ENCODE measurements around the gene LTO1. TPM values are rescaled to one million over a fixed set of nuclear protein-coding genes. Genes with fewer than 3 reads are reported as not detected.

LTO1 gene
- polyA plus RNA-seq, 1 of the 3 experiments (the other 2 are of a cell fraction), result 30.8 TPM

DNA sequence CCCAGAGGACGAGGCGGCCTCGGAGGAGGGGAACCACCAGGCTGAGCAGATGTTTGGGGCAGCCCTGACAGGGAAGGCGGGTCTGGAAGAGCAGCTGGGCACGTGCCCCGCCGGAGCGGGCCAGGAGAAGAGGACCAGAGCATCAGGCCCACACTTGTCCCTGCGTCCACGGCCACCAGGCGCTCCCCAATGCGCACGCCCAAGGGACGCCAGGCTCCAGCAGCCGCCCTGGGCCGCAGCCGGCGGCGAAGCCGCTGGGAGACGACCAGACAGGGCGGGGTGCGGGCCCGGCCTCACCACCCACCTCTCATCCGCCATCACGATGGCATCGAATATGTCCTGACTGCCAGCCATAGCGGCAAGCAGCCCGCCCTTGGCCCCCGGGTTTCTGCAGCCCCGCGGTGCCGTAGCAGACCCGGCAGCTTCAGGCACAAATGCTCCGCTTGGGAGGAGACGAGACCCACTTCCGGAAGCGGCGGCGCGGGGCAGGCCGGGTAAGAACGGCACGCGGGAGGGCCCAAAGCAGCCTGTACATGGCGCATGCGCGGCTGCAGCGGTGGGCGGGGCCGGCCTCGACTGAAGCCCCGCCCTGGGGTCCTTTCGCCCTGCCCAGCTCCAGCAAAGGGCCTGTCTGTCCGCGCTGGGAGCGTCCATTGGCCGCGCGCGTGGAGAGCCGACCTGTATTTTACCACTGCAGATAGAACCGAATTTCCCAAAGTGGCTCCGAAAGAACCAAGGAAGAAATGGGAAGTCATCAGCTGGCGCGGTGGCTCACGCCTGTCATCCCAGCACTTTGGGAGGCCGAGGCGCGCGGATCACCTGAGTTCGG, at the start of gene LTO1 (continued):
- TF ChIP-seq FOSL2 (IDR thresholded peaks at IDR 0.05; ENCODE audit: borderline replicate concordance, low read depth), result no peak
- TF ChIP-seq NRF1 (IDR thresholded peaks at IDR 0.05; ENCODE audit: low read depth, low read length), result peak; percentile 89
- TF ChIP-seq, protein P1, sequence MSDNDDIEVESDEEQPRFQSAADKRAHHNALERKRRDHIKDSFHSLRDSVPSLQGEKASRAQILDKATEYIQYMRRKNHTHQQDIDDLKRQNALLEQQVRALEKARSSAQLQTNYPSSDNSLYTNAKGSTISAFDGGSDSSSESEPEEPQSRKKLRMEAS (IDR thresholded peaks at IDR 0.05; ENCODE audit: low read depth), result peak; percentile 58; the same call in 1 of the 2 replicates
- peak; percentile 65 for TF ChIP-seq MXI1 (IDR thresholded peaks at IDR 0.05; ENCODE audit: low read depth, low read length)
- peak; percentile 81 for TF ChIP-seq TAF1 (IDR thresholded peaks at IDR 0.05; ENCODE audit: borderline replicate concordance, low read depth, low read length)
- no peak; the same call in 1 of the 2 replicates for TF ChIP-seq YY1 (IDR thresholded peaks at IDR 0.05; ENCODE audit: low read depth)
- TF ChIP-seq, protein P2, sequence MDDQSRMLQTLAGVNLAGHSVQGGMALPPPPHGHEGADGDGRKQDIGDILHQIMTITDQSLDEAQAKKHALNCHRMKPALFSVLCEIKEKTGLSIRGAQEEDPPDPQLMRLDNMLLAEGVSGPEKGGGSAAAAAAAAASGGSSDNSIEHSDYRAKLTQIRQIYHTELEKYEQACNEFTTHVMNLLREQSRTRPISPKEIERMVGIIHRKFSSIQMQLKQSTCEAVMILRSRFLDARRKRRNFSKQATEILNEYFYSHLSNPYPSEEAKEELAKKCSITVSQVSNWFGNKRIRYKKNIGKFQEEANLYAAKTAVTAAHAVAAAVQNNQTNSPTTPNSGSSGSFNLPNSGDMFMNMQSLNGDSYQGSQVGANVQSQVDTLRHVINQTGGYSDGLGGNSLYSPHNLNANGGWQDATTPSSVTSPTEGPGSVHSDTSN (IDR thresholded peaks at IDR 0.05), result peak; percentile 30
- peak; percentile 20; the same call in 1 of the 2 replicates for TF ChIP-seq RFX5 (IDR thresholded peaks at IDR 0.05; ENCODE audit: low read length)
- 0 out of 2 replicates have a peak, but pooled peaks have one; percentile 4 for TF ChIP-seq TCF12 (IDR thresholded peaks at IDR 0.05)
- TF ChIP-seq TEAD4 (IDR thresholded peaks at IDR 0.05; ENCODE audit: borderline replicate concordance, insufficient read depth), result no peak
- no peak for TF ChIP-seq RAD21 (IDR thresholded peaks at IDR 0.05; ENCODE audit: low read length)
- TF ChIP-seq EZH2phosphoT487 (IDR thresholded peaks at IDR 0.05; ENCODE audit: borderline replicate concordance, low read depth), result no peak

DNA sequence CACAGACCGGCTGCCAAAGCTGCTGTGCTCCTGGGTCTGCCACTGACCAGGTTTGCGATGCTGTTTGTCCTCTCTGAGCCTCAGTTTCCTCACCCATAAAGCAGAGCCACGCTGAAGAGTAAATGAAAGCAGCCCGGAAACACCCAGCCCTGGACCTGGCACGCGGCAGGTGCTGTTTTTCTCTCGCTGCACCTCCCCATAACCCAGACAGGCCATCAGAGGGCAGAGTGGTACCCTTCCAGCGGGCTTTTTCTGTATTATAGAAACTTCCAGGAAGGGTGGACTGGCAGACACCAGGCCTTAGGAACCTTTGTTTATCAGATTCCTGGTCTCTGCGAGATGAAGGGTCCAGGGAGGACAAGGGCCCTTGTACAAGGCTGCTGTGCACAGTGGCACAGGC, 46.6 kb upstream of the LTO1 start:
- no peaks in the 10 kb centered on the region for H4K20me1 ChIP-seq (ENCODE audit: insufficient read depth)
- H3K36me3 ChIP-seq (replicated peaks in 1 of 2; ENCODE audit: control insufficient read depth in 1 of 2, insufficient read depth in 2 of 2, low read length in 1 of 2), result no peaks in the 10 kb centered on the region
- H3K79me2 ChIP-seq (ENCODE audit: insufficient read depth), result no peaks in the 10 kb centered on the region
- TF ChIP-seq, protein P3, sequence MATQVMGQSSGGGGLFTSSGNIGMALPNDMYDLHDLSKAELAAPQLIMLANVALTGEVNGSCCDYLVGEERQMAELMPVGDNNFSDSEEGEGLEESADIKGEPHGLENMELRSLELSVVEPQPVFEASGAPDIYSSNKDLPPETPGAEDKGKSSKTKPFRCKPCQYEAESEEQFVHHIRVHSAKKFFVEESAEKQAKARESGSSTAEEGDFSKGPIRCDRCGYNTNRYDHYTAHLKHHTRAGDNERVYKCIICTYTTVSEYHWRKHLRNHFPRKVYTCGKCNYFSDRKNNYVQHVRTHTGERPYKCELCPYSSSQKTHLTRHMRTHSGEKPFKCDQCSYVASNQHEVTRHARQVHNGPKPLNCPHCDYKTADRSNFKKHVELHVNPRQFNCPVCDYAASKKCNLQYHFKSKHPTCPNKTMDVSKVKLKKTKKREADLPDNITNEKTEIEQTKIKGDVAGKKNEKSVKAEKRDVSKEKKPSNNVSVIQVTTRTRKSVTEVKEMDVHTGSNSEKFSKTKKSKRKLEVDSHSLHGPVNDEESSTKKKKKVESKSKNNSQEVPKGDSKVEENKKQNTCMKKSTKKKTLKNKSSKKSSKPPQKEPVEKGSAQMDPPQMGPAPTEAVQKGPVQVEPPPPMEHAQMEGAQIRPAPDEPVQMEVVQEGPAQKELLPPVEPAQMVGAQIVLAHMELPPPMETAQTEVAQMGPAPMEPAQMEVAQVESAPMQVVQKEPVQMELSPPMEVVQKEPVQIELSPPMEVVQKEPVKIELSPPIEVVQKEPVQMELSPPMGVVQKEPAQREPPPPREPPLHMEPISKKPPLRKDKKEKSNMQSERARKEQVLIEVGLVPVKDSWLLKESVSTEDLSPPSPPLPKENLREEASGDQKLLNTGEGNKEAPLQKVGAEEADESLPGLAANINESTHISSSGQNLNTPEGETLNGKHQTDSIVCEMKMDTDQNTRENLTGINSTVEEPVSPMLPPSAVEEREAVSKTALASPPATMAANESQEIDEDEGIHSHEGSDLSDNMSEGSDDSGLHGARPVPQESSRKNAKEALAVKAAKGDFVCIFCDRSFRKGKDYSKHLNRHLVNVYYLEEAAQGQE (IDR thresholded peaks at IDR 0.05; ENCODE audit: low read depth, low read length), result no peak
- TF ChIP-seq, protein P4, sequence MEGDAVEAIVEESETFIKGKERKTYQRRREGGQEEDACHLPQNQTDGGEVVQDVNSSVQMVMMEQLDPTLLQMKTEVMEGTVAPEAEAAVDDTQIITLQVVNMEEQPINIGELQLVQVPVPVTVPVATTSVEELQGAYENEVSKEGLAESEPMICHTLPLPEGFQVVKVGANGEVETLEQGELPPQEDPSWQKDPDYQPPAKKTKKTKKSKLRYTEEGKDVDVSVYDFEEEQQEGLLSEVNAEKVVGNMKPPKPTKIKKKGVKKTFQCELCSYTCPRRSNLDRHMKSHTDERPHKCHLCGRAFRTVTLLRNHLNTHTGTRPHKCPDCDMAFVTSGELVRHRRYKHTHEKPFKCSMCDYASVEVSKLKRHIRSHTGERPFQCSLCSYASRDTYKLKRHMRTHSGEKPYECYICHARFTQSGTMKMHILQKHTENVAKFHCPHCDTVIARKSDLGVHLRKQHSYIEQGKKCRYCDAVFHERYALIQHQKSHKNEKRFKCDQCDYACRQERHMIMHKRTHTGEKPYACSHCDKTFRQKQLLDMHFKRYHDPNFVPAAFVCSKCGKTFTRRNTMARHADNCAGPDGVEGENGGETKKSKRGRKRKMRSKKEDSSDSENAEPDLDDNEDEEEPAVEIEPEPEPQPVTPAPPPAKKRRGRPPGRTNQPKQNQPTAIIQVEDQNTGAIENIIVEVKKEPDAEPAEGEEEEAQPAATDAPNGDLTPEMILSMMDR (IDR thresholded peaks at IDR 0.05), result peak; percentile 34
- TF ChIP-seq SMC3 (IDR thresholded peaks at IDR 0.05; ENCODE audit: low read depth, low read length) (0 out of 2 replicates have a peak, but pooled peaks have one; percentile 4), GATA2 (CRISPR knock-in tag; IDR thresholded peaks at IDR 0.05) (no peak), RAD21 (IDR thresholded peaks at IDR 0.05; ENCODE audit: low read length) (peak; percentile 44)
- ChIA-PET POLR2A (no interaction called here), CTCF (interaction anchor here (0.7 to 1.8 kb wide), 4 partner anchors 17 to 192 kb away, joined by 3 to 6 read pairs (median 5); partner anchors contain the start of gene FGF19)
- H3K4me3 ChIP-seq (ENCODE audit: low read depth in 2 of 2, low read length in 1 of 2), result no peak overlapping the region
- no peaks in the 10 kb centered on the region for H3F3A ChIP-seq (replicated peaks; ENCODE audit: insufficient read depth)
- no peaks in the 10 kb centered on the region for H3K9me2 ChIP-seq
- no peak overlapping the region for H3K9ac ChIP-seq
- no peaks in the 10 kb centered on the region; a peak in 1 of 4 replicates for H3K4me1 ChIP-seq (ENCODE audit: control insufficient read depth in 1 of 2, insufficient read depth in 2 of 2, low read depth in 1 of 2, low read length in 1 of 2)
- no peaks in the 10 kb centered on the region for H3K9me3 ChIP-seq
- no peak overlapping the region for H3K27ac ChIP-seq (ENCODE audit: low read depth in 2 of 2, low read length in 1 of 2)
- peaks cover 39% of the 10 kb centered on the region; the same call in 1 of the 2 replicates for H3K27me3 ChIP-seq (ENCODE audit: insufficient read depth)
- no peak overlapping the region for H2AFZ ChIP-seq (ENCODE audit: low read depth)
- WGBS (ENCODE audit: low lambda C conversion rate), result 53% methylated on average over 5 of the region's 9 CpGs
- no peak for DNase-seq
- H3K4me2 ChIP-seq, result no peak overlapping the region
